OCI-LY3 (cell line): ENCODE data around the gene CNTFR.

ENCODE experiments used
- H2AFZ ChIP-seq: fragments of 200-600, 300-600 bp; shearing (Covaris generic); 2 replicates; pipeline ENCODE4 v1.6.0; 2014; ENCODE audit warnings: antibody characterized with exemption, low read depth, low read length
- H3K27ac ChIP-seq: fragments of 200-600, 300-600 bp; sonication (generic); 2 replicates; pipeline ENCODE4 v1.5.1; 2014; ENCODE audit warnings: mild to moderate bottlenecking, low read length, moderate library complexity, mixed read lengths
- H3K27me3 ChIP-seq: fragments of 200-600, 300-600 bp; sonication (generic); 2 replicates; pipeline ENCODE4 v1.6.1; 2014; ENCODE audit warnings: low read depth, low read length, mixed read lengths
- H3K36me3 ChIP-seq: fragments of 200-600, 300-600 bp; sonication (generic); replicated peaks from 2 replicates; pipeline ENCODE3; 2014; ENCODE audit warnings: low read depth, low read length, mixed read lengths
- H3K4me1 ChIP-seq: fragments of 300-600, 200-600 bp; sonication (generic); 2 replicates; pipeline ENCODE4 v1.6.1; 2014; ENCODE audit warnings: low read length, mixed read lengths
- H3K4me2 ChIP-seq: fragments of 200-600, 300-600 bp; sonication (generic); 2 replicates; pipeline ENCODE4 v1.6.1; 2014; ENCODE audit warnings: low read length, mixed read lengths
- H3K4me3 ChIP-seq: fragments of 300-600, 200-600 bp; sonication (generic); 2 replicates; pipeline ENCODE4 v1.5.1; 2014; ENCODE audit warnings: antibody characterized with exemption, mild to moderate bottlenecking, low read length, moderate library complexity
- H3K79me2 ChIP-seq: fragments of 300-600, 200-600 bp; shearing (Covaris generic); 2 replicates; pipeline ENCODE4 v1.6.1; 2014; ENCODE audit warnings: mild to moderate bottlenecking, low read length, mixed read lengths
- H3K9ac ChIP-seq: fragments of 300-600, 200-600 bp; shearing (Covaris generic); 2 replicates; pipeline ENCODE4 v1.6.0; 2014; ENCODE audit warnings: mild to moderate bottlenecking, low read length, moderate library complexity
- H3K9me3 ChIP-seq: fragments of 200-600, 300-600 bp; shearing (Covaris generic); 2 replicates; pipeline ENCODE4 v1.6.1; 2014; ENCODE audit warnings: low read length, mixed read lengths; ENCODE audit not compliant: insufficient read depth
- H4K20me1 ChIP-seq: fragments of 200-600, 300-600 bp; sonication (generic); 2 replicates; pipeline ENCODE4 v1.6.1; 2016; ENCODE audit warnings: low read length, mixed read lengths; ENCODE audit not compliant: insufficient read depth
- CTCF ChIP-seq: fragments of 200-600, 300-600 bp; sonication (generic); IDR thresholded peaks from 2 replicates; pipeline ENCODE4 v1.5.1; 2014; ENCODE audit warnings: antibody characterized with exemption, low read length, low read depth
- EZH2phosphoT487 ChIP-seq: fragments of 200-600 bp; shearing (Covaris generic); IDR thresholded peaks from 2 replicates; pipeline ENCODE4 v1.6.1; 2018; ENCODE audit warnings: antibody characterized with exemption, mixed run types, low read depth

CNTFR gene

GRCh38 chr9:34524349-34524748 is 65.2 kb downstream of the CNTFR start:
- no peak overlapping the region for H3K9ac ChIP-seq
- H3K27ac ChIP-seq, result no peak overlapping the region
- H3K9me3 ChIP-seq, result no peaks in the 10 kb centered on the region
- no peak overlapping the region for H3K4me3 ChIP-seq
- H2AFZ ChIP-seq, result no peak overlapping the region
- no peaks in the 10 kb centered on the region for H4K20me1 ChIP-seq
- peaks cover 10% of the 10 kb centered on the region for H3K4me1 ChIP-seq
- no peak overlapping the region for H3K4me2 ChIP-seq
- no peaks in the 10 kb centered on the region for H3K36me3 ChIP-seq
- H3K27me3 ChIP-seq, result peaks cover 32% of the 10 kb centered on the region
- H3K79me2 ChIP-seq, result no peaks in the 10 kb centered on the region
- no peak for TF ChIP-seq CTCF
- no peak for TF ChIP-seq EZH2phosphoT487

GRCh38 chr9:34522971-34523797 is 66.3 kb downstream of the CNTFR start, which contains the start of gene ENHO:
Gene ENHO, minus strand, starts transcription at chr9:34522990. Its CDS starts 1,295 bp downstream, at chr9:34521695.
- TF ChIP-seq CTCF (no peak), EZH2phosphoT487 (no peak)
- Histone ChIP-seq H2AFZ (peak within 1 kb of the TSS; percentile 83), H4K20me1 (0 out of 2 replicates have a peak, but pooled peaks cover 4% of the 10 kb centered on the region), H3K9me3 (no peaks in the 10 kb centered on the region), H3K4me1 (peaks cover 10% of the 10 kb centered on the region), H3K79me2 (no peaks in the 10 kb centered on the region), H3K4me3 (peak within 1 kb of the TSS; percentile 73), H3K36me3 (no peaks in the 10 kb centered on the region), H3K27me3 (peaks cover 32% of the 10 kb centered on the region), H3K4me2 (peak within 1 kb of the TSS; percentile 80), H3K9ac (peak within 1 kb of the TSS; percentile 49), H3K27ac (no peak within 1 kb of the TSS)

- peaks cover 34% of the 10 kb centered on the region for H3K27me3 ChIP-seq
- H3K4me1 ChIP-seq, result peaks cover 10% of the 10 kb centered on the region
- H4K20me1 ChIP-seq, result 0 out of 2 replicates have a peak, but pooled peaks cover 4% of the 10 kb centered on the region
- H3K79me2 ChIP-seq, result no peaks in the 10 kb centered on the region
- H3K36me3 ChIP-seq, result no peaks in the 10 kb centered on the region
- peak overlapping the region; percentile 75 for H3K4me2 ChIP-seq
- no peak overlapping the region for H3K27ac ChIP-seq
- no peaks in the 10 kb centered on the region for H3K9me3 ChIP-seq
- no peak overlapping the region; the same call in 1 of the 2 replicates for H2AFZ ChIP-seq
- peak overlapping the region; percentile 72 for H3K4me3 ChIP-seq
- no peak overlapping the region for H3K9ac ChIP-seq
- TF ChIP-seq EZH2phosphoT487, result no peak
- no peak for TF ChIP-seq CTCF
These were observed 67.2 kb downstream of the CNTFR start for GRCh38 chr9:34522091-34522887.
